B cell (primary cell): ENCODE measurements around the gene USP2.

Experiments used
- EZH2 ChIP-seq: IDR thresholded peaks from 2 replicates; pipeline ENCODE4 v1.6.1; 2012; ENCODE audit warnings: borderline replicate concordance, low read depth, mild to moderate bottlenecking, moderate library complexity, low read length; ENCODE audit not compliant: insufficient read depth, poor library complexity, severe bottlenecking
- TF ChIP-seq, protein P1 (sequence below): fragments of 200-600 bp; IDR thresholded peaks from one replicate; pipeline ENCODE4 v1.8.0; 2022; ENCODE audit warnings: antibody characterized with exemption, mild to moderate bottlenecking

DNA sequence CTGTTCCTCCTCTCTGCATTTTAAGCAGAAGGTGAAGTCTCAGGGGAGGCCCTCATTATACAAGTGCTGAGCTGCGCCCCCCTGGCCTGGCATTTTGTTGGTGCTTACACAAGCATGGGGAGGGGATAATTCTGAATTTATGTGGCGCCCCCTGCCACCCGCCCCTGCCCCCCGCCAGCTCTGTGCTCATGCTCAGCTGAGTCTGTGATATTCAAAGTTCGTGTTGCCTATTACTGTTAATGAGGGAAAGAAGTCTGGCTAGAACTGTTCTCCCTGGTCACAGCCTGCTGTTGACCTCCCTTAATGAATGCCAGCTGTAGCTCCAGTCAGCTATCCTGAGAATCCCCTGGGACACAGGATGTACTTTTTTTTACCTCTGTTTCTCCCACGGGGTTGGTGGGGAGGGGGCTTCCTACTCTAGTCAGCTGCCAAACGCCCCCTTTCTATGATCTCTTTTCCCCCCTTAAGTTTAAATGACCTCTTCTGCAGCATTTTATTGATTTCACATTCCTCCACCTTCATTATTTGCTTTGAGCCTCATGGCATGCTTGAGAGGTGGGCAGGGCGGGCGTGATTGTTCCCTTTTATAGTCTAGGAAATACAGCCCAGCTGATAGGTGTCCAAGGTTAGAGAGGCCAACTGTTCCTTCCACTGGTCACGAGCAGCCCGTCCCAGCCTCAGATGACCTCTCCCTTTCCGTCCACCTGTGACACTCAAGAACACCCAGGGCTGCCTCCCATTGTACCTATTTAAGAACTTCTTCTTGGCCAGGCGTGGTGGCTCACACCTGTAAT lies 12.2 kb downstream of the USP2 start:
- TF ChIP-seq, protein P1, sequence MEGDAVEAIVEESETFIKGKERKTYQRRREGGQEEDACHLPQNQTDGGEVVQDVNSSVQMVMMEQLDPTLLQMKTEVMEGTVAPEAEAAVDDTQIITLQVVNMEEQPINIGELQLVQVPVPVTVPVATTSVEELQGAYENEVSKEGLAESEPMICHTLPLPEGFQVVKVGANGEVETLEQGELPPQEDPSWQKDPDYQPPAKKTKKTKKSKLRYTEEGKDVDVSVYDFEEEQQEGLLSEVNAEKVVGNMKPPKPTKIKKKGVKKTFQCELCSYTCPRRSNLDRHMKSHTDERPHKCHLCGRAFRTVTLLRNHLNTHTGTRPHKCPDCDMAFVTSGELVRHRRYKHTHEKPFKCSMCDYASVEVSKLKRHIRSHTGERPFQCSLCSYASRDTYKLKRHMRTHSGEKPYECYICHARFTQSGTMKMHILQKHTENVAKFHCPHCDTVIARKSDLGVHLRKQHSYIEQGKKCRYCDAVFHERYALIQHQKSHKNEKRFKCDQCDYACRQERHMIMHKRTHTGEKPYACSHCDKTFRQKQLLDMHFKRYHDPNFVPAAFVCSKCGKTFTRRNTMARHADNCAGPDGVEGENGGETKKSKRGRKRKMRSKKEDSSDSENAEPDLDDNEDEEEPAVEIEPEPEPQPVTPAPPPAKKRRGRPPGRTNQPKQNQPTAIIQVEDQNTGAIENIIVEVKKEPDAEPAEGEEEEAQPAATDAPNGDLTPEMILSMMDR, result no peak
- no peak for TF ChIP-seq EZH2
